ENCODE measurements around the gene SERPINA3. TPM values are rescaled to one million over a fixed set of nuclear protein-coding genes. Genes with fewer than 3 reads are reported as not detected.

SERPINA3 gene
- total and polyA plus RNA-seq, 2 of the 8 experiments (the other 6 are each of a cell fraction or from before 2014, with no cell fraction given): not detected

GRCh38 chr14:94573475-94574277 is 38.5 kb upstream of the SERPINA3 start:
- ChIA-PET POLR2A (ENCODE audit: partially characterized antibody) (interaction anchor here (0.7 kb wide), 1 partner anchor 24 kb away, joined by 3 read pairs; no protein-coding TSS in a partner anchor), CTCF (ENCODE audit: partially characterized antibody) (no interaction called here)

More at GRCh38 chr14:94573475-94574277, 38.5 kb upstream of the SERPINA3 start:
- no peak overlapping the region for H2BK20ac ChIP-seq (ENCODE audit: low read length)
- H3K4me1 ChIP-seq (replicated peaks in 1 of 4; ENCODE audit: control insufficient read depth in 3 of 4, insufficient read depth in 4 of 4, low read length in 3 of 4): no peaks in the 10 kb centered on the region
- no peak overlapping the region for H3K9ac ChIP-seq (replicated peaks in 1 of 4; ENCODE audit: extremely low read depth in 1 of 4, low read depth in 3 of 4, low read length in 3 of 4)
- DNase-seq (ENCODE audit: low read depth in 1 of 2, low spot score in 2 of 2) (no peak), FAIRE-seq (no peak)
- no peak overlapping the region for H2BK15ac ChIP-seq (ENCODE audit: low read length)
- H3K4ac ChIP-seq (replicated peaks; ENCODE audit: insufficient read length, low read depth, low read length): no peak overlapping the region
- no peaks in the 10 kb centered on the region for H4K20me1 ChIP-seq (replicated peaks in 1 of 2; ENCODE audit: control insufficient read depth in 1 of 2, insufficient read depth in 2 of 2, low read length in 2 of 2)
- H3K14ac ChIP-seq (ENCODE audit: insufficient read length): no peak overlapping the region
- H3K23ac ChIP-seq (ENCODE audit: insufficient read length): no peak overlapping the region
- peaks cover 3% of the 10 kb centered on the region; the same call in 1 of the 2 replicates for H3K23me2 ChIP-seq (ENCODE audit: low read depth, low read length)
- no peak overlapping the region for H2AK5ac ChIP-seq (ENCODE audit: low read depth, low read length)
- no peak overlapping the region for H3K4me3 ChIP-seq (ENCODE audit: extremely low read depth in 1 of 4, insufficient read depth in 2 of 4, low read depth in 3 of 4, low read length in 4 of 4)
- 93% methylated on average over 6 of the region's 6 CpGs; no CpG with 5 or more reads in 1 of the 2 experiments for WGBS, 2 experiments (ENCODE audit: extremely low coverage in 1 of 2, insufficient coverage in 1 of 2, insufficient read length in 1 of 2, insufficient replicate concordance in 2 of 2, low coverage in 1 of 2, low lambda C conversion rate in 2 of 2, missing lambda C conversion rate in 1 of 2)
- no peak overlapping the region for H3K56ac ChIP-seq (replicated peaks; ENCODE audit: insufficient read length, low read depth, low read length)
- H2BK12ac ChIP-seq (ENCODE audit: low read depth, low read length): no peak overlapping the region
- H3K4me2 ChIP-seq (ENCODE audit: insufficient read depth in 1 of 2, low read depth in 2 of 2, low read length in 2 of 2): no peak overlapping the region
- peaks cover 0 to 2% (median 0%) of the 10 kb centered on the region in 4 experiments; a peak in 2 of 7 replicates for H3K27me3 ChIP-seq (replicated peaks in 1 of 4; ENCODE audit: control insufficient read depth in 3 of 4, extremely low read depth in 1 of 4, insufficient read depth in 3 of 4, low read length in 3 of 4)
- H3K79me1 ChIP-seq (ENCODE audit: low read depth, low read length): no peaks in the 10 kb centered on the region
- TF ChIP-seq BACH1 (IDR thresholded peaks at IDR 0.05; ENCODE audit: low read length): no peak
- H2AFZ ChIP-seq (ENCODE audit: low read length): no peak overlapping the region
- no peak overlapping the region for H4K91ac ChIP-seq (replicated peaks; ENCODE audit: insufficient read length, low read length)
- H2BK5ac ChIP-seq (ENCODE audit: low read depth, low read length): no peak overlapping the region
- no peak overlapping the region for H4K8ac ChIP-seq (ENCODE audit: extremely low read depth, insufficient read depth, low read length)
- no peak overlapping the region for H3K18ac ChIP-seq (ENCODE audit: extremely low read depth, low read length)
- no peak overlapping the region for H4K5ac ChIP-seq (ENCODE audit: insufficient read length, low read depth, low read length)
- H2BK120ac ChIP-seq (replicated peaks; ENCODE audit: low read depth, low read length): no peak overlapping the region
- H3K27ac ChIP-seq (ENCODE audit: low read depth, low read length): no peak overlapping the region
- H3K79me2 ChIP-seq (ENCODE audit: control insufficient read depth in 1 of 2, insufficient read depth in 2 of 2, low read length in 2 of 2): no peaks in the 10 kb centered on the region
- H3K9me3 ChIP-seq (ENCODE audit: insufficient read depth in 2 of 2, low read depth in 1 of 2, low read length in 1 of 2): peaks cover 3% of the 10 kb centered on the region in 2 experiments; a peak in 1 of 4 replicates
- H3K36me3 ChIP-seq (ENCODE audit: control insufficient read depth in 2 of 4, insufficient read depth in 4 of 4, low read length in 3 of 4): no peaks in the 10 kb centered on the region
